Measurements from ENCODE around the gene PDCD11. TPM values are rescaled to one million over a fixed set of nuclear protein-coding genes. Genes with fewer than 3 reads are reported as not detected.

The PDCD11 gene
- total RNA-seq, 1 experiment from 2014 or later, result 78.8 TPM

DNA sequence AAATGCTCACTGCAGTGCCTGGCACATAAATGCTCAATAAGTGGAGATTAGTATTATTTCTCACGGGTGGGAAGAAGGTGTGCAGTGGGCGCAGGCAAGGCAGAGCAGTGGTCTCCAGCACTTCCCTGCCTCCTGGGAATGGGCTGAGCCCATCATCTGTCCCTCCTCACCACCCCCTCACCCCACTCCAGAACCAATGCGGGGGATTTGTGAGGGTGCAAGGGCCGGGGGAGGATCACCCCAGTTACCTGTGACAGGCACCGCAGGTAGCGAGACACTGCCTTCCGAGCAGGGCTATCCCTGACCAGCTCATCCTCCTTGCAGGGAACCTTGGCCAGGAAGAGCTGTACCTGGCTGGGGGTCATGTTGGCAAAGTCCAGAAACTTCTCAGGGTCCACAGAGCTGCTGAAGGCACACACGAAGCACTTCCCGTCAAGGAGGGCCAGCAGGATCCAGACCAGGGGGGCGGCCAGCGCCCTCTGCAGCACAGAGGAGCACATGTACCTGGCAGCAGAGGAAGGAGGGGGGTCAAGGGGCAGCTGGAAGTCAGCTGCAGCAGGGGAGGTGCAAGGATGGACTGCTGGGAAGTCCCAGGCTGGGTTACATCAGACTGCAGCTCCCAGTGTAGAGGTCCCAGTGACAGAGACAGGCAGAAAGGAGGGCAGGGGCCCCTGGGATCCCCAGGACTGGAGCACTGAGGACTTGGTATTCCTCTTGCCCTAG, 79.8 kb downstream of the PDCD11 start (continued):
- TF ChIP-seq, protein P1, sequence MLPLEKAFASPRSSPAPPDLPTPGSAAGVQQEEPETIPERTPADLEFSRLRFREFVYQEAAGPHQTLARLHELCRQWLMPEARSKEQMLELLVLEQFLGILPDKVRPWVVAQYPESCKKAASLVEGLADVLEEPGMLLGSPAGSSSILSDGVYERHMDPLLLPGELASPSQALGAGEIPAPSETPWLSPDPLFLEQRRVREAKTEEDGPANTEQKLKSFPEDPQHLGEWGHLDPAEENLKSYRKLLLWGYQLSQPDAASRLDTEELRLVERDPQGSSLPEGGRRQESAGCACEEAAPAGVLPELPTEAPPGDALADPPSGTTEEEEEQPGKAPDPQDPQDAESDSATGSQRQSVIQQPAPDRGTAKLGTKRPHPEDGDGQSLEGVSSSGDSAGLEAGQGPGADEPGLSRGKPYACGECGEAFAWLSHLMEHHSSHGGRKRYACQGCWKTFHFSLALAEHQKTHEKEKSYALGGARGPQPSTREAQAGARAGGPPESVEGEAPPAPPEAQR (CRISPR knock-in tag; IDR thresholded peaks at IDR 0.05), result no peak
- TF ChIP-seq ZNF219 (CRISPR knock-in tag; IDR thresholded peaks at IDR 0.05; ENCODE audit: borderline replicate concordance) (no peak), NFATC4 (CRISPR knock-in tag; IDR thresholded peaks at IDR 0.05) (no peak), ELF4 (CRISPR knock-in tag; IDR thresholded peaks at IDR 0.05; ENCODE audit: low read depth) (no peak), GABPB1 (CRISPR knock-in tag; IDR thresholded peaks at IDR 0.05) (peak; percentile 78)
- TF ChIP-seq, protein P2, sequence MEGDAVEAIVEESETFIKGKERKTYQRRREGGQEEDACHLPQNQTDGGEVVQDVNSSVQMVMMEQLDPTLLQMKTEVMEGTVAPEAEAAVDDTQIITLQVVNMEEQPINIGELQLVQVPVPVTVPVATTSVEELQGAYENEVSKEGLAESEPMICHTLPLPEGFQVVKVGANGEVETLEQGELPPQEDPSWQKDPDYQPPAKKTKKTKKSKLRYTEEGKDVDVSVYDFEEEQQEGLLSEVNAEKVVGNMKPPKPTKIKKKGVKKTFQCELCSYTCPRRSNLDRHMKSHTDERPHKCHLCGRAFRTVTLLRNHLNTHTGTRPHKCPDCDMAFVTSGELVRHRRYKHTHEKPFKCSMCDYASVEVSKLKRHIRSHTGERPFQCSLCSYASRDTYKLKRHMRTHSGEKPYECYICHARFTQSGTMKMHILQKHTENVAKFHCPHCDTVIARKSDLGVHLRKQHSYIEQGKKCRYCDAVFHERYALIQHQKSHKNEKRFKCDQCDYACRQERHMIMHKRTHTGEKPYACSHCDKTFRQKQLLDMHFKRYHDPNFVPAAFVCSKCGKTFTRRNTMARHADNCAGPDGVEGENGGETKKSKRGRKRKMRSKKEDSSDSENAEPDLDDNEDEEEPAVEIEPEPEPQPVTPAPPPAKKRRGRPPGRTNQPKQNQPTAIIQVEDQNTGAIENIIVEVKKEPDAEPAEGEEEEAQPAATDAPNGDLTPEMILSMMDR (IDR thresholded peaks at IDR 0.05), result 0 out of 2 replicates have a peak, but pooled peaks have one; percentile 27
- TF ChIP-seq, protein P3, sequence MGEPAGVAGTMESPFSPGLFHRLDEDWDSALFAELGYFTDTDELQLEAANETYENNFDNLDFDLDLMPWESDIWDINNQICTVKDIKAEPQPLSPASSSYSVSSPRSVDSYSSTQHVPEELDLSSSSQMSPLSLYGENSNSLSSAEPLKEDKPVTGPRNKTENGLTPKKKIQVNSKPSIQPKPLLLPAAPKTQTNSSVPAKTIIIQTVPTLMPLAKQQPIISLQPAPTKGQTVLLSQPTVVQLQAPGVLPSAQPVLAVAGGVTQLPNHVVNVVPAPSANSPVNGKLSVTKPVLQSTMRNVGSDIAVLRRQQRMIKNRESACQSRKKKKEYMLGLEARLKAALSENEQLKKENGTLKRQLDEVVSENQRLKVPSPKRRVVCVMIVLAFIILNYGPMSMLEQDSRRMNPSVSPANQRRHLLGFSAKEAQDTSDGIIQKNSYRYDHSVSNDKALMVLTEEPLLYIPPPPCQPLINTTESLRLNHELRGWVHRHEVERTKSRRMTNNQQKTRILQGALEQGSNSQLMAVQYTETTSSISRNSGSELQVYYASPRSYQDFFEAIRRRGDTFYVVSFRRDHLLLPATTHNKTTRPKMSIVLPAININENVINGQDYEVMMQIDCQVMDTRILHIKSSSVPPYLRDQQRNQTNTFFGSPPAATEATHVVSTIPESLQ (CRISPR knock-in tag; IDR thresholded peaks at IDR 0.05), result no peak
- TF ChIP-seq, protein P4, sequence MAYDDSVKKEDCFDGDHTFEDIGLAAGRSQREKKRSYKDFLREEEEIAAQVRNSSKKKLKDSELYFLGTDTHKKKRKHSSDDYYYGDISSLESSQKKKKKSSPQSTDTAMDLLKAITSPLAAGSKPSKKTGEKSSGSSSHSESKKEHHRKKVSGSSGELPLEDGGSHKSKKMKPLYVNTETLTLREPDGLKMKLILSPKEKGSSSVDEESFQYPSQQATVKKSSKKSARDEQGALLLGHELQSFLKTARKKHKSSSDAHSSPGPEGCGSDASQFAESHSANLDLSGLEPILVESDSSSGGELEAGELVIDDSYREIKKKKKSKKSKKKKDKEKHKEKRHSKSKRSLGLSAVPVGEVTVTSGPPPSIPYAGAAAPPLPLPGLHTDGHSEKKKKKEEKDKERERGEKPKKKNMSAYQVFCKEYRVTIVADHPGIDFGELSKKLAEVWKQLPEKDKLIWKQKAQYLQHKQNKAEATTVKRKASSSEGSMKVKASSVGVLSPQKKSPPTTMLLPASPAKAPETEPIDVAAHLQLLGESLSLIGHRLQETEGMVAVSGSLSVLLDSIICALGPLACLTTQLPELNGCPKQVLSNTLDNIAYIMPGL (CRISPR knock-in tag; IDR thresholded peaks at IDR 0.05), result 0 out of 2 replicates have a peak, but pooled peaks have one; percentile 25
- TF ChIP-seq, protein P5, sequence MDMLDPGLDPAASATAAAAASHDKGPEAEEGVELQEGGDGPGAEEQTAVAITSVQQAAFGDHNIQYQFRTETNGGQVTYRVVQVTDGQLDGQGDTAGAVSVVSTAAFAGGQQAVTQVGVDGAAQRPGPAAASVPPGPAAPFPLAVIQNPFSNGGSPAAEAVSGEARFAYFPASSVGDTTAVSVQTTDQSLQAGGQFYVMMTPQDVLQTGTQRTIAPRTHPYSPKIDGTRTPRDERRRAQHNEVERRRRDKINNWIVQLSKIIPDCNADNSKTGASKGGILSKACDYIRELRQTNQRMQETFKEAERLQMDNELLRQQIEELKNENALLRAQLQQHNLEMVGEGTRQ (CRISPR knock-in tag; IDR thresholded peaks at IDR 0.05), result 0 out of 2 replicates have a peak, but pooled peaks have one; percentile 25
- TF ChIP-seq, protein P6, sequence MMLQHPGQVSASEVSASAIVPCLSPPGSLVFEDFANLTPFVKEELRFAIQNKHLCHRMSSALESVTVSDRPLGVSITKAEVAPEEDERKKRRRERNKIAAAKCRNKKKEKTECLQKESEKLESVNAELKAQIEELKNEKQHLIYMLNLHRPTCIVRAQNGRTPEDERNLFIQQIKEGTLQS (CRISPR knock-in tag; conservative IDR thresholded peaks at IDR 0.05), result no peak

DNA sequence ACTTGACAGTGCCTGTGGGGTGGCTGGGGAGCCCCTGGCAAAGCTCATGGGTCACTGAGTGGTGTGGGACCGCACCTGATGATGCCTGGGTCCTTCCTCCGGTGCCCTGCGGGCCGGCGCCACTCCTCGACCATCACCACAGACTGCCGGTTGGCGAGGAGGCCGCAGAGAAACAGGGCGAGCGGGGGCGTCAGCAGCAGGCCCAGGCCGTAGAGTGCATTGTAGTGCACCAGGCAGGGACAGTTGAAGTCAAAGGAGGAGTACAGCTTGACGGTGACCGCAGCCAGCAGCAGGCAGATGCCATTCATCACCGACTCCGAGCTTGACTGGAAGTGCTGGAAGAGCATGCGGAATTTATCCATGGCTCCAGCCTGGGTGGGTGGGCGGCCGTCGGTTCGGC, 82.2 kb downstream of the PDCD11 start:
- CTCF ChIA-PET, result no interaction called here
- ATAC-seq (no peak), DNase-seq (ENCODE audit: low spot score) (no peak)
- Mint-ChIP-seq H3K4me1 (peaks cover 7% of the 10 kb centered on the region), H3K27ac (no peak overlapping the region), H3K9me3 (no peaks in the 10 kb centered on the region), H3K27me3 (ENCODE audit: low read depth) (no peaks in the 10 kb centered on the region), H3K36me3 (no peaks in the 10 kb centered on the region), H3K4me3 (no peak overlapping the region)
- POLR2A ChIA-PET, result interaction anchor here (1.1 kb wide), 1 partner anchor 10 kb away, joined by 3 read pairs; no protein-coding TSS in a partner anchor
- TF ChIP-seq ZNF263 (CRISPR knock-in tag; IDR thresholded peaks at IDR 0.05; ENCODE audit: low read depth) (no peak), ZNF396 (CRISPR knock-in tag; IDR thresholded peaks at IDR 0.05; ENCODE audit: borderline replicate concordance) (no peak), TEAD1 (CRISPR knock-in tag; IDR thresholded peaks at IDR 0.05) (no peak), ZNF121 (CRISPR knock-in tag; IDR thresholded peaks at IDR 0.05) (no peak), PRRX2 (CRISPR knock-in tag; IDR thresholded peaks at IDR 0.05) (no peak), OVOL2 (CRISPR knock-in tag; IDR thresholded peaks at IDR 0.05; ENCODE audit: borderline replicate concordance) (no peak)
- TF ChIP-seq, protein P7, sequence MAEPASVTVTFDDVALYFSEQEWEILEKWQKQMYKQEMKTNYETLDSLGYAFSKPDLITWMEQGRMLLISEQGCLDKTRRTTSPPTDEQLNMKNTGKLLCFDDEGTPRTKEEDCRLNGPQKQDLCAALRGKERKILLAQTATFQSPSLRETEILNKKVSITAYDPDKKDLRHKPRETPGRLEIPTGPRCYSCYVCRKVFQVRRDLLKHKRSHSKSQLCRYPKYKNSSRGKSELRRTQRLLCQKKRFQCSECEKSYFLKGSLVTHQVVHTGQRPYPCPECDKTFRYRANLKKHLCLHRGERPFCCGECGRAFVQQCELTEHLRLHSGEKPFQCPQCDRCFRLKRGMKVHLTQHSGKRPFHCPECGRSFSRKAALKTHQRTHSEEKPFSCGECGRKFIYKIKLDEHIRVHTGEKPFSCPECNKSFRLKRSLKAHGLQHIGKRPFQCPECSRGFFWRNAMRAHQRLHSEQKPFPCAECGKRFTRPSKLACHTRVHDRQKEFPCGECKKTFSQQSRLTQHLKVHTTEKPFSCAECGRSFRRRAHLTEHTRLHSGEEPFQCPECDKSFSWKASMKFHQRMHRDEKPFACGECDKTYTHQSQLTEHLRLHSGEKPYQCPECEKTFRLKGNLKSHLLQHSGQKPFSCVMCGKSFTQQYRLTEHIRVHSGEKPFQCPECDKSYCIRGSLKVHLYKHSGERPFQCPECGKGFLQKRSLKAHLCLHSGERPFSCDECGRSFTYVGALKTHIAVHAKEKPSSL (CRISPR knock-in tag; conservative IDR thresholded peaks at IDR 0.05), result no peak
